GM12872 (cell line): ENCODE results near the gene DNAH6.

Source experiments
- TF ChIP-seq, protein P1 (sequence below): IDR thresholded peaks from 3 replicates; pipeline ENCODE4 v1.5.1; 2011; ENCODE audit warnings: low read depth, mild to moderate bottlenecking, low read length, moderate library complexity; ENCODE audit not compliant: insufficient read depth

Gene DNAH6

DNA sequence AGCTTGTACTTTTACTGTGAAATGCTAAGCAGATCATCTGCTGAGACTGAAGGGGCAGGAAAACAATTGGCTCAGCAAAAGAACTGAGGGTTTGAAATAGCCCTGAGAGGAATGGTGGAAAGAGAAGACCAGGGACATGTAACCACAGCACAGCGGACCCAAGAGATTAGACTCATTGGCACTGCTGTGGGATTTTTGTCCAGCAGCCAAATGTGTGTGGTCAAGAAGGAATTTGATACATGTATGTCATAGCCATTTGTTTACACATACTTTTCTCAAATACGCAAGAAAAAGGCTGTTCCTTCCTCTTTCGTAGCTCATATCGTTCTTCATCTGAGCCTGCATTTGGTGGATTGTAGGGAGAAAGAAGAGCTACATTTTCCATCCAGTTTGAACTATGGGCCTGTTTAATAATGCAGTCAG lies 290.8 kb downstream of the DNAH6 start:
- TF ChIP-seq, protein P1, sequence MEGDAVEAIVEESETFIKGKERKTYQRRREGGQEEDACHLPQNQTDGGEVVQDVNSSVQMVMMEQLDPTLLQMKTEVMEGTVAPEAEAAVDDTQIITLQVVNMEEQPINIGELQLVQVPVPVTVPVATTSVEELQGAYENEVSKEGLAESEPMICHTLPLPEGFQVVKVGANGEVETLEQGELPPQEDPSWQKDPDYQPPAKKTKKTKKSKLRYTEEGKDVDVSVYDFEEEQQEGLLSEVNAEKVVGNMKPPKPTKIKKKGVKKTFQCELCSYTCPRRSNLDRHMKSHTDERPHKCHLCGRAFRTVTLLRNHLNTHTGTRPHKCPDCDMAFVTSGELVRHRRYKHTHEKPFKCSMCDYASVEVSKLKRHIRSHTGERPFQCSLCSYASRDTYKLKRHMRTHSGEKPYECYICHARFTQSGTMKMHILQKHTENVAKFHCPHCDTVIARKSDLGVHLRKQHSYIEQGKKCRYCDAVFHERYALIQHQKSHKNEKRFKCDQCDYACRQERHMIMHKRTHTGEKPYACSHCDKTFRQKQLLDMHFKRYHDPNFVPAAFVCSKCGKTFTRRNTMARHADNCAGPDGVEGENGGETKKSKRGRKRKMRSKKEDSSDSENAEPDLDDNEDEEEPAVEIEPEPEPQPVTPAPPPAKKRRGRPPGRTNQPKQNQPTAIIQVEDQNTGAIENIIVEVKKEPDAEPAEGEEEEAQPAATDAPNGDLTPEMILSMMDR = no peak

DNA sequence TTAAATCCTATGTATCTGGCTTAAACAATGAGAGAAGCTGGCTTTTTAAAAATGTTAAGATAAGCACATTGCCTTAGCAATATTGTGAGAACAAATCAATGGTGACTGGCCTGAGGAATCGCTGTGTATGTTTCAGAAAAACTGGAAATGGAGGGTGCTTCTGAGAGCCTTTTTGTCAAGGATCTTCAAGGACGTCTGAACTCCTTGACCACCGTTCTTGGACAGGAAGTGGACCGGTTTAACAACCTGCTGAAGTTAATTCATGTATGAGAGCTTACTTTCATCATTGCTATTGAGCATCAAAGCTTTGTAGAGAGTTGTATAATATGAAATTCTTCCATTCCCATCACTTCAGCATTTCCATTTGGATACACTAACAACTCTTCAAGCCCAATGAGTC lies 292.0 kb downstream of the DNAH6 start:
- TF ChIP-seq, protein P1 = no peak

DNA sequence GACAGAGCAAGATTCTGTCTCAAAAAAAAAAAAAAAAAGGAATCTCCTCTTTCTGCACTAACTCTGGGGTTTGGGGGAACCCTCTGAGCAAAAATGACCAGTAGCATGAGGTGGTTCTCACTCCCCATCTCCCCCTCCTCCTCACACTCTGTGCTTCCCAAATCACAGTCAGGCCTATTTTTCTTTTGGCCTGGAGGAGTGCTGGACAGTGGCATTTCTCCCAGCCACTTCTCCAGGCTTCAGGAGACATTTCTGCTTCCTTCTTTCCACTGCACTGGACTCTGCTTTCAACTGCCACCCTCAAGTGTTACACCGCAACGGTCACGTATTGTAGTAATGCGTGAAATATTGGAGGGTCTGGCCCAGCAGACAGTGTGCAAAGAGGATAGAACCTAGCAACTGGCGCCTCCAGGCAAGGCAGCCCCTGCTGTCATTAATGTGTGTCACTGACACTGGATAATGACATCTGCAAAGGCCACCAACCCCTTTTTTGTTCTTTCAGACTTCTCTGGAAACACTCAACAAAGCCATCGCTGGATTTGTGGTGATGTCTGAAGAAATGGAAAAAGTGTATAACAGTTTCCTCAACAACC lies 295.6 kb downstream of the DNAH6 start:
- TF ChIP-seq, protein P1 = no peak

GRCh38 chr2:84815146-84815545 lies 298.8 kb downstream of the DNAH6 start:
- TF ChIP-seq, protein P1 = no peak

DNA sequence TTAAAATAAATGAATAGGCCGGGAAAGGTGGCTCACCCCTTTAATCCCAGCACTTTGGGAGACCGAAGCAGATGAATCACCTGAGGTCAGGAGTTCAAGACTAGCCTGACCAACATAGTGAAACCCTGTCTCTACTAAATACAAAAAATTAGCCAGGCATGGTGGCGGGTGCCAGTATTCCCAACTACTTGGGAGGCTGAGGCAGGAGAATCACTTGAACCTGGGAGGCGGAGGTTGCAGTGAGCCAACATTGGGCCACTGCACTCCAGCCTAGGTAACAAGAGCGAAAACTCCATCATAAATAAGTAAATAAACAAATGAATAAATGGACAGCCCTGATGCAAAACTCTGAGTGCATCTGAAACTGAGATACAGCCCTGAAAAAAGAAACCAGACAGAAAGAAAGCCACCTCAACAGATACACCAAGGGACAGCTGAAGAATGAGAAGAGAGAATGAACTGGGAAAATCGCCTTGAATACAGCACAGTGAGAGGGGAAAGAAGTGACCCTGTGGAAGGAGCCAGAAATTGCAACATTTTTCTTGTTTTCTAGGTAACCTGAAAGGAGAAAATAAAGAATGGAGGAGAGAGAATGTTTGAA lies 300.2 kb downstream of the DNAH6 start:
- TF ChIP-seq, protein P1 = no peak

GRCh38 chr2:84817239-84817655 lies 300.9 kb downstream of the DNAH6 start:
- TF ChIP-seq, protein P1 = no peak

DNA sequence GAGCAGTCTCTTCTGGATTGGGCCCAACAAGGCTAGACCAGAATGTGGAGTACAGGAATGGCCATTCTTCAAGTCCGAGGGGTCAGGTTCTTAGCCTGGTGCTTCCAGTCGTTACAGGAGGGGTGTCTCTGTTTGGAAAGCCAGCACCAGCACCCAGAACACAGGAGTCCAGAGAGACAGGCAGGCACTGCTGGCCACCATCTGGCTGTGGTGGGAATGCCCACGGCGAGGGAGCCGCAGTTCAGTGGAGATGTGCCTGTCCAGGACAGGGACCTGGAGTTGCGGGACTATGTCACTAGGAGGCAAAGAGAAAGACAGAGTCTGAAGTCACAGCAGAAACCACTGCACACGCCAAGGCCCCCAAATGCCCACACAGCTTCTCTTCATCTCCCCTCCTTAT lies 305.5 kb downstream of the DNAH6 start:
- TF ChIP-seq, protein P1 = no peak

GRCh38 chr2:84823229-84823628 lies 306.9 kb downstream of the DNAH6 start:
- TF ChIP-seq, protein P1 = no peak
